ENCODE data around the gene ARHGAP21. TPM values are rescaled to one million over a fixed set of nuclear protein-coding genes. Genes with fewer than 3 reads are reported as not detected.
A peak's percentile ranks its signal among the peaks of the same experiment; 100 is the strongest.

Gene ARHGAP21
- total RNA-seq, 1 experiment from 2014 or later, result 26.4 TPM

GRCh38 chr10:24722676-24723385 is 856 bp downstream of the ARHGAP21 start:
- DNase-seq (ENCODE audit: low read depth), result peak; percentile 27

- DNase-seq (ENCODE audit: low read depth), result peak; percentile 25
These were observed 1.5 kb downstream of the ARHGAP21 start for GRCh38 chr10:24722131-24722675.

GRCh38 chr10:24721229-24722106 is 2.2 kb downstream of the ARHGAP21 start:
- DNase-seq (ENCODE audit: low read depth), result peak; percentile 24

- no peak for DNase-seq (ENCODE audit: low read depth)
These were observed 3.6 kb downstream of the ARHGAP21 start for GRCh38 chr10:24720096-24720495.

GRCh38 chr10:24718031-24718855 is 5.4 kb downstream of the ARHGAP21 start:
- DNase-seq (ENCODE audit: low read depth), result peak; percentile 63

- no peak for DNase-seq (ENCODE audit: low read depth)
These were observed 7.4 kb downstream of the ARHGAP21 start for GRCh38 chr10:24716295-24716694.

GRCh38 chr10:24715246-24715769 is 8.4 kb downstream of the ARHGAP21 start:
- no peak for DNase-seq (ENCODE audit: low read depth)

- DNase-seq (ENCODE audit: low read depth), result no peak
These were observed 10.6 kb downstream of the ARHGAP21 start for GRCh38 chr10:24713086-24713485.

- no peak for DNase-seq (ENCODE audit: low read depth)
These were observed 12.2 kb downstream of the ARHGAP21 start for GRCh38 chr10:24711465-24711864.

GRCh38 chr10:24708081-24708480 is 15.6 kb downstream of the ARHGAP21 start:
- DNase-seq (ENCODE audit: low read depth), result no peak

GRCh38 chr10:24707445-24707844 is 16.2 kb downstream of the ARHGAP21 start:
- DNase-seq (ENCODE audit: low read depth), result no peak

- DNase-seq (ENCODE audit: low read depth), result peak; percentile 71
These were observed 17.1 kb downstream of the ARHGAP21 start for GRCh38 chr10:24706479-24707118.

GRCh38 chr10:24703700-24704099 is 20.0 kb downstream of the ARHGAP21 start:
- DNase-seq (ENCODE audit: low read depth), result no peak

- peak; percentile 10 for DNase-seq (ENCODE audit: low read depth)
These were observed 22.2 kb downstream of the ARHGAP21 start for GRCh38 chr10:24701447-24701846.

- no peak for DNase-seq (ENCODE audit: low read depth)
These were observed 22.7 kb downstream of the ARHGAP21 start for GRCh38 chr10:24700948-24701347.

GRCh38 chr10:24698270-24698669 is 25.4 kb downstream of the ARHGAP21 start:
- DNase-seq (ENCODE audit: low read depth), result no peak

- DNase-seq (ENCODE audit: low read depth), result no peak
These were observed 26.6 kb downstream of the ARHGAP21 start for GRCh38 chr10:24697080-24697479.

GRCh38 chr10:24695452-24695851 is 28.2 kb downstream of the ARHGAP21 start:
- no peak for DNase-seq (ENCODE audit: low read depth)

GRCh38 chr10:24694086-24694485 is 29.6 kb downstream of the ARHGAP21 start:
- DNase-seq (ENCODE audit: low read depth), result peak; percentile 24

- no peak for DNase-seq (ENCODE audit: low read depth)
These were observed 32.6 kb downstream of the ARHGAP21 start for GRCh38 chr10:24690961-24691512.
